Loucy (cell line): ENCODE measurements around the gene JPH2.
A peak's percentile ranks its signal among the peaks of the same experiment; 100 is the strongest.

Experiments
- H2AFZ ChIP-seq: fragments of 200-600 bp; sonication (generic); 2 replicates; pipeline ENCODE4 v1.6.0; 2016; ENCODE audit warnings: antibody characterized with exemption, mild to moderate bottlenecking, low read length, moderate library complexity
- H3F3A ChIP-seq: fragments of 200-600 bp; 2 replicates; pipeline ENCODE4 v1.6.0; 2016; ENCODE audit warnings: antibody characterized with exemption, low read depth, mild to moderate bottlenecking
- H3K27me3 ChIP-seq: fragments of 200-600 bp; sonication (generic); 2 replicates; pipeline ENCODE4 v1.6.1; 2014; ENCODE audit warnings: low read length, mild to moderate bottlenecking; ENCODE audit not compliant: insufficient read depth, poor library complexity, severe bottlenecking
- H3K36me3 ChIP-seq: fragments of 200-600 bp; sonication (generic); 2 replicates; pipeline ENCODE4 v1.6.1; 2016; ENCODE audit warnings: low read length; ENCODE audit not compliant: insufficient read depth
- H3K4me1 ChIP-seq: fragments of 200-600 bp; sonication (generic); 2 replicates; pipeline ENCODE4 v1.5.1; 2014; ENCODE audit warnings: low read length, mild to moderate bottlenecking; ENCODE audit not compliant: insufficient read depth, poor library complexity, severe bottlenecking
- H3K4me2 ChIP-seq: fragments of 200-600 bp; sonication (generic); 2 replicates; pipeline ENCODE4 v1.6.0; 2014; ENCODE audit warnings: antibody characterized with exemption, low read length, low read depth, mild to moderate bottlenecking; ENCODE audit not compliant: poor library complexity, severe bottlenecking
- H3K4me3 ChIP-seq: fragments of 200-600 bp; sonication (generic); 2 replicates; pipeline ENCODE4 v1.5.1; 2014; ENCODE audit warnings: low read length, mild to moderate bottlenecking, mixed read lengths; ENCODE audit not compliant: poor library complexity, severe bottlenecking
- H3K79me2 ChIP-seq: fragments of 200-600 bp; sonication (generic); 2 replicates; pipeline ENCODE4 v1.6.1; 2014; ENCODE audit warnings: low read length; ENCODE audit not compliant: insufficient read depth
- H3K9ac ChIP-seq: fragments of 200-600 bp; sonication (generic); 2 replicates; pipeline ENCODE4 v1.6.0; 2014; ENCODE audit warnings: mild to moderate bottlenecking, low read depth, low read length, moderate library complexity; ENCODE audit not compliant: poor library complexity, severe bottlenecking
- H3K9me2 ChIP-seq: fragments of 200-600 bp; sonication (generic); replicated peaks from 2 replicates; pipeline ENCODE4 v1.6.1; 2016; ENCODE audit warnings: low read depth, low read length, mixed read lengths
- H3K9me3 ChIP-seq: fragments of 200-600 bp; sonication (generic); 2 replicates; pipeline ENCODE4 v1.6.1; 2014; ENCODE audit warnings: mild to moderate bottlenecking, antibody characterized with exemption, low read length, low read depth; ENCODE audit not compliant: insufficient read depth
- H4K20me1 ChIP-seq: fragments of 200-600 bp; sonication (generic); 2 replicates; pipeline ENCODE4 v1.6.0; 2014; ENCODE audit warnings: antibody characterized with exemption, low read length, mild to moderate bottlenecking; ENCODE audit not compliant: insufficient read depth, poor library complexity, severe bottlenecking
- EZH2phosphoT487 ChIP-seq: fragments of 200-600 bp; IDR thresholded peaks from 2 replicates; pipeline ENCODE4 v1.6.1; 2018; ENCODE audit warnings: antibody characterized with exemption, mild to moderate bottlenecking, moderate library complexity, borderline replicate concordance
- TF ChIP-seq, protein P1 (sequence below): fragments of 200-600 bp; sonication (generic); conservative IDR thresholded peaks from 2 replicates; pipeline ENCODE4 v1.5.1; 2014; ENCODE audit warnings: mild to moderate bottlenecking, antibody characterized with exemption, low read length

Gene JPH2

DNA sequence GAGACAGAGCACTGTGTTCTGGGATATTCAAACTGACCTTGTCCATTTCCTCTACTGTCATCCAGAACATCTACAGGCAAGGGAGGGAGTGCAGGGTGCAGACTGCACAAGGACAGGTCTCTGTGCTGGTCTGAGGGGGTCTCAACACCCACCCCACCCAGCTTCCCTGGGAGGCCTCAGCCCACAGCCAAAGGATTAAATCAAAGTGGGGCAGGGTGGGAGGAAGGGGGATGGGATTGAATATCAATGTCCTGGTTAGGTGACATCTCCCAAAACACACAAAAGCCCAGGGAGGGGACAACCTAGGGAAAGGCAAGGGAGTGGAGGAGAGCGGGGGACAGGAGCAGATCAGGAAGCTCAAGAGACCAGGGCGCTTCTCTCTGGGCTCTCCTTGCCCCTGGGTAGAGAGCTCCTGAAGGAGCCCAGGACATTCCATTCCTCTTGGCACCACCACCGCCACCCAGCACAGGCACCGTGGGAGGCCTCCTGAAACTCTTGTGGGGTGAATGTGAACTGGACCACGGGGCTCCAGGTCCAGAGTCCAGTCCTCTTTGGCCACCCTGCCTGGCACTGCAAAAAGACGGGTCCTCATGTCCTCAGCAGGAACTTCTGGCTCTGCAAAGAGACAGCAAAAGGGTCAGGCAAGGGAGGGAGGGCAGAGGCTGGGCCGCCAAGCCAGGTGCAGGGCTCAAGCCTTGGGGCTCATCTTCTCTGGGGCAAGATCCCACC lies 73.9 kb downstream of the JPH2 start:
- Histone ChIP-seq H2AFZ (no peak overlapping the region), H3K9me3 (no peaks in the 10 kb centered on the region; the same call in 1 of the 2 replicates), H3K4me1 (no peaks in the 10 kb centered on the region), H3K4me2 (no peak overlapping the region), H4K20me1 (no peaks in the 10 kb centered on the region), H3K36me3 (no peaks in the 10 kb centered on the region), H3K27me3 (no peaks in the 10 kb centered on the region), H3K79me2 (no peaks in the 10 kb centered on the region), H3K9me2 (no peaks in the 10 kb centered on the region), H3K4me3 (no peak overlapping the region), H3K9ac (no peak overlapping the region), H3F3A (no peaks in the 10 kb centered on the region)
- no peak for TF ChIP-seq EZH2phosphoT487
- TF ChIP-seq, protein P1, sequence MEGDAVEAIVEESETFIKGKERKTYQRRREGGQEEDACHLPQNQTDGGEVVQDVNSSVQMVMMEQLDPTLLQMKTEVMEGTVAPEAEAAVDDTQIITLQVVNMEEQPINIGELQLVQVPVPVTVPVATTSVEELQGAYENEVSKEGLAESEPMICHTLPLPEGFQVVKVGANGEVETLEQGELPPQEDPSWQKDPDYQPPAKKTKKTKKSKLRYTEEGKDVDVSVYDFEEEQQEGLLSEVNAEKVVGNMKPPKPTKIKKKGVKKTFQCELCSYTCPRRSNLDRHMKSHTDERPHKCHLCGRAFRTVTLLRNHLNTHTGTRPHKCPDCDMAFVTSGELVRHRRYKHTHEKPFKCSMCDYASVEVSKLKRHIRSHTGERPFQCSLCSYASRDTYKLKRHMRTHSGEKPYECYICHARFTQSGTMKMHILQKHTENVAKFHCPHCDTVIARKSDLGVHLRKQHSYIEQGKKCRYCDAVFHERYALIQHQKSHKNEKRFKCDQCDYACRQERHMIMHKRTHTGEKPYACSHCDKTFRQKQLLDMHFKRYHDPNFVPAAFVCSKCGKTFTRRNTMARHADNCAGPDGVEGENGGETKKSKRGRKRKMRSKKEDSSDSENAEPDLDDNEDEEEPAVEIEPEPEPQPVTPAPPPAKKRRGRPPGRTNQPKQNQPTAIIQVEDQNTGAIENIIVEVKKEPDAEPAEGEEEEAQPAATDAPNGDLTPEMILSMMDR, result no peak

DNA sequence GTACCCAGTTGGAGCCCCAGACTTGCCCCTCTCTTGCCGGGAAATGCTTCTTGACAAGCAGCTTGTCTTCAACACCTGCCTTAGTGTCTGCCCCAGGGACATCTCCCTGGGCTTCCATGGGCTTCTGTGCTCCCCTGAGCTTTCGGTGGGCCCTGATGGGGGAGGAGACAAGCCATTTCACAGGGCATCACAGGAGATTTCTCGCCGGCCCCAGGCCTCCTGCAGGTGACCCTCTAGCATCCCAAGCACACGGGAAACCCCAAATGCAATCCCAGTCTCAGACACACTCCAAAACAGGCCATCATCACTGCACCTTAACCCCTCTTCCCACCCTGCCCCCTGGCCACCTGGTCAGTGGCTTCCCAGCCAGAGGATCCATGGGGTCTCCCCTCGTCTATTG lies 74.5 kb downstream of the JPH2 start:
- H3F3A ChIP-seq, result no peaks in the 10 kb centered on the region
- no peak overlapping the region for H2AFZ ChIP-seq
- TF ChIP-seq, protein P1, result no peak
- no peak for TF ChIP-seq EZH2phosphoT487
- no peaks in the 10 kb centered on the region for H4K20me1 ChIP-seq
- no peak overlapping the region for H3K4me3 ChIP-seq
- no peaks in the 10 kb centered on the region; the same call in 1 of the 2 replicates for H3K9me3 ChIP-seq
- H3K36me3 ChIP-seq, result no peaks in the 10 kb centered on the region
- no peak overlapping the region for H3K9ac ChIP-seq
- no peaks in the 10 kb centered on the region for H3K79me2 ChIP-seq
- no peaks in the 10 kb centered on the region for H3K9me2 ChIP-seq
- H3K4me2 ChIP-seq, result no peak overlapping the region
- H3K27me3 ChIP-seq, result no peaks in the 10 kb centered on the region
- H3K4me1 ChIP-seq, result no peaks in the 10 kb centered on the region

DNA sequence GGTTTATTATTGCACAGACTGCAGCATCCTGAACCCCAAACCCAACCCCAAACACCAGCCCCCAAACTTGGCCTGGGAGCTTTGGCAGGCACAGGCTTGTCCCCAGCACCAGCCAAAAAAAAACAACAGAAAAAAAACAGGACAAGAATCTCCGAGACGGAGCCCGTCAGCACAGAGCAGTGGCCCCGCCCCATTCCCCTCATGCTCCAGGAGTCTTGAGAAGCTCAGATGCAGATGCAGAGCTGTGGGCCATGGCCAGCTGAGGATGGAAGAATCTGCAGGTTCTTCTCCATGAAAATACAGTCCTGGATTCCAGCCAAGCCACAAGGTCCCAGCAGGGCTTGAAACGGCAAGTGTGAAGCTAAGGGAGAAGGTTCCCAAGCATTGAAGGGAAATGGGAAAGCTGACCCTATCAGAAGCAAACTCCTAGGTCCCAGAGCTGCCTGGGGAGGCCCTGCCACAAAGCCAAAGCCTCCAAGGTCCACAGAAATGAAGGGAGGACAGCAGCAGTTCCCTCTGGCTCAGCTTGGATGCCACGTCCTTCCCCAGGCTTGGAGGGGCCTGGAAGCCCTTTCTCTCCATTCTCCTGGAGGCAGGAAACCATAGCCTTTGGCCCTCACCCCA lies 75.2 kb downstream of the JPH2 start:
- H2AFZ ChIP-seq, result peak overlapping the region; percentile 30; the same call in 1 of the 2 replicates
- no peaks in the 10 kb centered on the region for H3F3A ChIP-seq
- no peaks in the 10 kb centered on the region for H3K36me3 ChIP-seq
- no peak overlapping the region for H3K4me2 ChIP-seq
- no peaks in the 10 kb centered on the region for H3K79me2 ChIP-seq
- no peak overlapping the region for H3K4me3 ChIP-seq
- H3K9ac ChIP-seq, result no peak overlapping the region
- no peaks in the 10 kb centered on the region for H3K27me3 ChIP-seq
- H4K20me1 ChIP-seq, result no peaks in the 10 kb centered on the region
- no peaks in the 10 kb centered on the region; the same call in 1 of the 2 replicates for H3K9me3 ChIP-seq
- H3K9me2 ChIP-seq, result no peaks in the 10 kb centered on the region
- TF ChIP-seq, protein P1, result no peak
- no peak for TF ChIP-seq EZH2phosphoT487
- H3K4me1 ChIP-seq, result no peaks in the 10 kb centered on the region
